ENCODE data around the gene NANS. TPM values are rescaled to one million over a fixed set of nuclear protein-coding genes. Genes with fewer than 3 reads are reported as not detected.

The NANS gene
- total RNA-seq, 4 donors from 2014 or later: 28.5 to 68.8 (median 53.6) TPM

DNA sequence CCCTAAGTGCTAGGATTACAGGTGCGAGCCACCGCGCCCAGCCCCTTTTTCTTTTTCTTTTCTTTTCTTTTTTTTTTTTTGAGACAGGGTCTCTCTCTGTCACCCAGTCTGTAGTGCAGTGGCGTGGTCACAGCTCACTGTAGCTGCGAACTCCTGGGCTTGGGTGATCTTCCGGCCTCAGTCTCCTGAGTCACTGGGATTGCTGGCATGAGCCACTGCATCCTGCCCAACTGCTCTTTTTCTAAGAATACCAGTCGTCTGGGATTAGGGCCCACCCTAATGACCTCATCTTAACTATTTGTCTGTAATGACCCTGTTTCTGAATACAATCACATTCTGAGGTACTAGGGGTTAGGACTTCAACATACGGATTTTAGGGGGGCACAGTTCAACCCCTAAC is 34.1 kb upstream of the NANS start:
- no peak overlapping the region for H3K4me3 ChIP-seq (replicated peaks in 1 of 3)
- H3K9me3 ChIP-seq: no peaks in the 10 kb centered on the region
- WGBS, 2 donors: 86 to 89% methylated on average over 8 of the region's 8 CpGs
- DNase-seq: no peak
- H3K4me1 ChIP-seq: peaks cover 33 to 43% of the 10 kb centered on the region in 2 donors
- peaks cover 11 to 13% of the 10 kb centered on the region in 2 donors for H3K36me3 ChIP-seq
- peak overlapping the region; percentile 84 to 89 (median 87) for H3K27ac ChIP-seq
- intact Hi-C loops (cut with DNase I): no loop called here
- no peak for TF ChIP-seq CTCF (IDR thresholded peaks at IDR 0.05)
- no peak for TF ChIP-seq POLR2A (IDR thresholded peaks at IDR 0.05)
- H3K27me3 ChIP-seq: no peaks in the 10 kb centered on the region

GRCh38 chr9:98024702-98025101 is 31.8 kb upstream of the NANS start:
- Histone ChIP-seq H3K36me3 (no peaks in the 10 kb centered on the region), H3K9me3 (no peaks in the 10 kb centered on the region), H3K4me3 (replicated peaks in 1 of 3) (no peak overlapping the region), H3K27ac (no peak overlapping the region), H3K4me1 (peaks cover 31 to 41% of the 10 kb centered on the region in 2 donors), H3K27me3 (no peaks in the 10 kb centered on the region)
- no peak for TF ChIP-seq CTCF (IDR thresholded peaks at IDR 0.05)
- TF ChIP-seq POLR2A (IDR thresholded peaks at IDR 0.05): no peak
- intact Hi-C loops (cut with DNase I): no loop called here
- WGBS, 2 donors: 91 to 100% methylated on average over 1 of the region's 1 CpG
- no peak for DNase-seq

- H3K9me3 ChIP-seq: no peaks in the 10 kb centered on the region
- intact Hi-C loops (cut with DNase I): loop anchor here (10.0 kb wide), 1 partner anchor 46 kb away; the partner anchor contains the start of gene ANP32B
- TF ChIP-seq CTCF (IDR thresholded peaks at IDR 0.05): no peak
- TF ChIP-seq POLR2A (IDR thresholded peaks at IDR 0.05): no peak
- H3K27me3 ChIP-seq: no peaks in the 10 kb centered on the region
- no peak for DNase-seq
- no peak overlapping the region for H3K4me3 ChIP-seq (replicated peaks in 1 of 3)
- H3K27ac ChIP-seq: no peak overlapping the region
- peaks cover 0 to 10% of the 10 kb centered on the region in 2 donors for H3K4me1 ChIP-seq
- H3K36me3 ChIP-seq: no peaks in the 10 kb centered on the region
These were observed 25.4 kb upstream of the NANS start for GRCh38 chr9:98031169-98031568.

DNA sequence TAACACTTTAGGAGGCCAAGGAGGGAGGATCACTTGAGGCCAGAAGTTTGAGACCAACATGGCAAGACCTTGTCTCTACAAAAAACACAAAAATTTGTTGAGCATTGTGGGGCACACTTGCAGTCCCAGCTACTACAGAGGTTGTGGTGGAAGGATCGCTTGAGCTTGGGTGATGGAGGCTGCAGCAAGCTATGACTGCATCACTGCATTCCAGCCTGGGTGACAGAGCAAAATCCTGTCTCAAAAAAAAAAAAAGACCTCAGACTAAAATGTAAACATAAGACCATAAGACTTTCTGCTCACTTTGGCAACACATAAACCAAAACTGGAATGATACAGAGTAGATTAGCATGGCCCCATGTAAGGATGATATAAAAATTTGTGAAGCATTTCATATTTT is 24.6 kb upstream of the NANS start:
- TF ChIP-seq CTCF (IDR thresholded peaks at IDR 0.05) (no peak), POLR2A (IDR thresholded peaks at IDR 0.05) (no peak)
- H3K36me3 ChIP-seq: no peaks in the 10 kb centered on the region
- no peak overlapping the region for H3K27ac ChIP-seq
- no peak for DNase-seq
- WGBS, 2 donors: 79 to 93% methylated on average over 1 of the region's 1 CpG
- no peak overlapping the region for H3K4me3 ChIP-seq (replicated peaks in 1 of 3)
- intact Hi-C loops (cut with DNase I): loop anchor here (10.0 kb wide), 1 partner anchor 47 kb away; the partner anchor contains the start of gene ANP32B
- peaks cover 0 to 10% of the 10 kb centered on the region in 2 donors for H3K4me1 ChIP-seq
- no peaks in the 10 kb centered on the region for H3K9me3 ChIP-seq
- H3K27me3 ChIP-seq: no peaks in the 10 kb centered on the region

DNA sequence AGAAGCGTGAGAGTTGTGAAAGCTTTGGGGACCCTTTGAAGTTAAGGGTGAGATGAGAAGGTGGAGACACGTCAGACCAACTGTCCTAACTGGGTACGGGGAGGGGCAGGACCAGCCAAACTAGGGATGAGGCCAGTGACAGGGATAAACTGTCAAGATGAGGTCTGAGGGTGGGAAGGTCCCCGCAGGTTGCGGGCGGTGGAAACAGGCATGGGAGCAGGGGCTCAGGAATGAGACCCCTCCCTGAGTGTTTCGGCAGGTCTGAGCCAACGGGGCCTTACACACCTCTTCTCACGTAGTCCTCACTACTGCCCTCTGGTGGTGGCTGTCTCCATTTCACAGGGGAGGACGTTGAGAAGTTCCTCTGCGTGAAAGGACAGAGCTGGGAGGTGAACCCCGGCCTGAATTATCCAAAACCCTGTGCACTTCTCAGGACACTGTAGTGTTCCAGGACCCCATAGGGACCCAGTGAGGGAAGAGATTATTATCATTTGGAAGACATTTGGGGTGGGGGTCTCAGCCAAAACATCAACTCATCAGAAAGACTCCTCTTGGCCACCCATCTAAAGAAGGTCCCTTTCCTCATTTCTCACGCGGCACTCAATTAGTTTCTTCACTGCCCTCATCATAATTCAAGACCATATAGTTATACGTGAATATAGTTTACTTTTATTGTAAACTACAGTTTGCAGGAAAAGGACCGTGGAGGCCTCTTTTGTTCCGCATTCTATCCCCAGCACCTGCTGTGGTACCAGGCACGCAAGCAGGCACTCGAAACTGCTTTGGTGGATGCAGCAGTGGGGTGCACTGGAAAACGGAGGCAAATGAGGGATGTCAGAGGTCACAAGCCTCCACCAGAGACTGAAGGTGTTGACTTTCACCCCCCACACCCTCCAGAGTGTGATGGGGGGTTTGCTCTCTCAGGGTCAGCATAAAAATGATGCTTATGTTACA is 21.7 kb upstream of the NANS start:
- intact Hi-C loops (cut with DNase I): loop anchor here (5.0 to 10.0 kb wide), 2 partner anchors 50 to 108 kb away; partner anchors contain the start of gene ANP32B
- H3K27me3 ChIP-seq: no peaks in the 10 kb centered on the region
- H3K36me3 ChIP-seq: no peaks in the 10 kb centered on the region
- DNase-seq: peak; percentile 86 to 90
- TF ChIP-seq CTCF (IDR thresholded peaks at IDR 0.05): peak; percentile 60 to 84 (median 74)
- no peak for TF ChIP-seq POLR2A (IDR thresholded peaks at IDR 0.05)
- no peak overlapping the region for H3K4me3 ChIP-seq (replicated peaks in 1 of 3)
- H3K27ac ChIP-seq: no peak overlapping the region
- no peaks in the 10 kb centered on the region for H3K9me3 ChIP-seq
- WGBS, 2 donors: 40 to 46% methylated on average over 19 to 20 of the region's 20 CpGs
- peaks cover 0 to 18% of the 10 kb centered on the region in 2 donors for H3K4me1 ChIP-seq

Data from thyroid gland (tissue), 4 donors.